Measurements from ENCODE around the gene TMEM9B. TPM values are rescaled to one million over a fixed set of nuclear protein-coding genes. Genes with fewer than 3 reads are reported as not detected.

TMEM9B gene
- total and polyA plus RNA-seq, 9 of the 15 experiments (the other 6 are each of a cell fraction or from before 2014, with no cell fraction given) = 7.7 to 20.0 (median 14.0) TPM

DNA sequence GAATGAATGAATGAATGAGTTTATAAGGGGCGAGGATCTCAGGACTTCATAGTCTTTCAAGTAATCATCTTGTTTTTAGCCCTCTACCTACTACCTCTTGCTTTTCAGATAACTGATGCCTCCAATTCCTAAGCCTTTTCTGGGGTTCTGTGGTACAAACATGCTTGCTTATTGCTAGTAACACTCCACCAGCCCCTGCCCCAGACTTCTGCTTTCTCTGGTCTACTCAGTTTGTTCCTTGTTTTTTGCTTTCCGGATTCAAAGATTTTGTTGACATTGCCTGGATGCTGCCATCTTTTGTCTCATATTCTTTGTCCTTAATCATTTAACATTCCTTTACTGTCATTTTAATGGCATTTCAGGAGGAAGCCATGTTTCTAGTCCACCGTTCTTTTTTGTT is 8.9 kb upstream of the TMEM9B start:
- Histone ChIP-seq H2AFZ (ENCODE audit: low read depth, low read length) (no peak overlapping the region), H3K9me3 (replicated peaks; ENCODE audit: control insufficient read depth, insufficient read depth, low read depth, low read length) (no peaks in the 10 kb centered on the region), H3K4me2 (ENCODE audit: insufficient read depth, low read length) (no peak overlapping the region), H3K4me3 (no peak overlapping the region), H3K79me2 (ENCODE audit: control insufficient read depth, insufficient read depth, low read length) (no peaks in the 10 kb centered on the region), H3K27me3 (ENCODE audit: control insufficient read depth in 2 of 2, insufficient read depth in 2 of 2, low read length in 2 of 2) (no peaks in the 10 kb centered on the region), H4K20me1 (replicated peaks; ENCODE audit: control insufficient read depth, insufficient read depth, low read length) (no peaks in the 10 kb centered on the region), H3K4me1 (replicated peaks in 1 of 2; ENCODE audit: control insufficient read depth in 2 of 2, insufficient read depth in 2 of 2, low read length in 2 of 2) (peaks cover 0 to 7% of the 10 kb centered on the region in 2 experiments; a peak in 3 of 5 replicates), H3K9ac (ENCODE audit: insufficient read depth in 1 of 2, low read depth in 2 of 2, low read length in 2 of 2) (no peak overlapping the region), H3K27ac (ENCODE audit: extremely low read depth, low read depth, low read length) (no peak overlapping the region), H3K9me1 (ENCODE audit: control insufficient read depth, insufficient read depth, low read length) (no peaks in the 10 kb centered on the region), H3K36me3 (ENCODE audit: control insufficient read depth, insufficient read depth, low read length) (no peaks in the 10 kb centered on the region)
- FAIRE-seq (no peak), DNase-seq (ENCODE audit: extremely low read depth in 1 of 4, low spot score in 3 of 4) (no peak), ATAC-seq (no peak)
- WGBS (ENCODE audit: insufficient coverage, low coverage, missing lambda C conversion rate) = 46% methylated on average over 3 of the region's 3 CpGs
- CTCF ChIA-PET (ENCODE audit: low intra/inter-chr PET ratio) = no interaction called here
- TF ChIP-seq ZNF24 (IDR thresholded peaks at IDR 0.05) = peak; percentile 89
- TF ChIP-seq SPI1 (IDR thresholded peaks at IDR 0.05; ENCODE audit: borderline replicate concordance, low read depth, low read length) = 0 out of 2 replicates have a peak, but pooled peaks have one; percentile 20
- TF ChIP-seq, protein P1, sequence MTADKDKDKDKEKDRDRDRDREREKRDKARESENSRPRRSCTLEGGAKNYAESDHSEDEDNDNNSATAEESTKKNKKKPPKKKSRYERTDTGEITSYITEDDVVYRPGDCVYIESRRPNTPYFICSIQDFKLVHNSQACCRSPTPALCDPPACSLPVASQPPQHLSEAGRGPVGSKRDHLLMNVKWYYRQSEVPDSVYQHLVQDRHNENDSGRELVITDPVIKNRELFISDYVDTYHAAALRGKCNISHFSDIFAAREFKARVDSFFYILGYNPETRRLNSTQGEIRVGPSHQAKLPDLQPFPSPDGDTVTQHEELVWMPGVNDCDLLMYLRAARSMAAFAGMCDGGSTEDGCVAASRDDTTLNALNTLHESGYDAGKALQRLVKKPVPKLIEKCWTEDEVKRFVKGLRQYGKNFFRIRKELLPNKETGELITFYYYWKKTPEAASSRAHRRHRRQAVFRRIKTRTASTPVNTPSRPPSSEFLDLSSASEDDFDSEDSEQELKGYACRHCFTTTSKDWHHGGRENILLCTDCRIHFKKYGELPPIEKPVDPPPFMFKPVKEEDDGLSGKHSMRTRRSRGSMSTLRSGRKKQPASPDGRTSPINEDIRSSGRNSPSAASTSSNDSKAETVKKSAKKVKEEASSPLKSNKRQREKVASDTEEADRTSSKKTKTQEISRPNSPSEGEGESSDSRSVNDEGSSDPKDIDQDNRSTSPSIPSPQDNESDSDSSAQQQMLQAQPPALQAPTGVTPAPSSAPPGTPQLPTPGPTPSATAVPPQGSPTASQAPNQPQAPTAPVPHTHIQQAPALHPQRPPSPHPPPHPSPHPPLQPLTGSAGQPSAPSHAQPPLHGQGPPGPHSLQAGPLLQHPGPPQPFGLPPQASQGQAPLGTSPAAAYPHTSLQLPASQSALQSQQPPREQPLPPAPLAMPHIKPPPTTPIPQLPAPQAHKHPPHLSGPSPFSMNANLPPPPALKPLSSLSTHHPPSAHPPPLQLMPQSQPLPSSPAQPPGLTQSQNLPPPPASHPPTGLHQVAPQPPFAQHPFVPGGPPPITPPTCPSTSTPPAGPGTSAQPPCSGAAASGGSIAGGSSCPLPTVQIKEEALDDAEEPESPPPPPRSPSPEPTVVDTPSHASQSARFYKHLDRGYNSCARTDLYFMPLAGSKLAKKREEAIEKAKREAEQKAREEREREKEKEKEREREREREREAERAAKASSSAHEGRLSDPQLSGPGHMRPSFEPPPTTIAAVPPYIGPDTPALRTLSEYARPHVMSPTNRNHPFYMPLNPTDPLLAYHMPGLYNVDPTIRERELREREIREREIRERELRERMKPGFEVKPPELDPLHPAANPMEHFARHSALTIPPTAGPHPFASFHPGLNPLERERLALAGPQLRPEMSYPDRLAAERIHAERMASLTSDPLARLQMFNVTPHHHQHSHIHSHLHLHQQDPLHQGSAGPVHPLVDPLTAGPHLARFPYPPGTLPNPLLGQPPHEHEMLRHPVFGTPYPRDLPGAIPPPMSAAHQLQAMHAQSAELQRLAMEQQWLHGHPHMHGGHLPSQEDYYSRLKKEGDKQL (CRISPR knock-in tag; IDR thresholded peaks at IDR 0.05; ENCODE audit: borderline replicate concordance) = no peak
- TF ChIP-seq, protein P2, sequence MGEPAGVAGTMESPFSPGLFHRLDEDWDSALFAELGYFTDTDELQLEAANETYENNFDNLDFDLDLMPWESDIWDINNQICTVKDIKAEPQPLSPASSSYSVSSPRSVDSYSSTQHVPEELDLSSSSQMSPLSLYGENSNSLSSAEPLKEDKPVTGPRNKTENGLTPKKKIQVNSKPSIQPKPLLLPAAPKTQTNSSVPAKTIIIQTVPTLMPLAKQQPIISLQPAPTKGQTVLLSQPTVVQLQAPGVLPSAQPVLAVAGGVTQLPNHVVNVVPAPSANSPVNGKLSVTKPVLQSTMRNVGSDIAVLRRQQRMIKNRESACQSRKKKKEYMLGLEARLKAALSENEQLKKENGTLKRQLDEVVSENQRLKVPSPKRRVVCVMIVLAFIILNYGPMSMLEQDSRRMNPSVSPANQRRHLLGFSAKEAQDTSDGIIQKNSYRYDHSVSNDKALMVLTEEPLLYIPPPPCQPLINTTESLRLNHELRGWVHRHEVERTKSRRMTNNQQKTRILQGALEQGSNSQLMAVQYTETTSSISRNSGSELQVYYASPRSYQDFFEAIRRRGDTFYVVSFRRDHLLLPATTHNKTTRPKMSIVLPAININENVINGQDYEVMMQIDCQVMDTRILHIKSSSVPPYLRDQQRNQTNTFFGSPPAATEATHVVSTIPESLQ (CRISPR knock-in tag; IDR thresholded peaks at IDR 0.05) = no peak
- no peak for TF ChIP-seq JUN (IDR thresholded peaks at IDR 0.05; ENCODE audit: borderline replicate concordance, low read depth, low read length)
- no peak for TF ChIP-seq JUN (CRISPR knock-in tag; IDR thresholded peaks at IDR 0.05; ENCODE audit: borderline replicate concordance)
- TF ChIP-seq, protein P3, sequence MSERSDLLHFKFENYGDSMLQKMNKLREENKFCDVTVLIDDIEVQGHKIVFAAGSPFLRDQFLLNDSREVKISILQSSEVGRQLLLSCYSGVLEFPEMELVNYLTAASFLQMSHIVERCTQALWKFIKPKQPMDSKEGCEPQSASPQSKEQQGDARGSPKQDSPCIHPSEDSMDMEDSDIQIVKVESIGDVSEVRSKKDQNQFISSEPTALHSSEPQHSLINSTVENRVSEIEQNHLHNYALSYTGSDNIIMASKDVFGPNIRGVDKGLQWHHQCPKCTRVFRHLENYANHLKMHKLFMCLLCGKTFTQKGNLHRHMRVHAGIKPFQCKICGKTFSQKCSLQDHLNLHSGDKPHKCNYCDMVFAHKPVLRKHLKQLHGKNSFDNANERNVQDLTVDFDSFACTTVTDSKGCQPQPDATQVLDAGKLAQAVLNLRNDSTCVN (CRISPR knock-in tag; IDR thresholded peaks at IDR 0.05) = no peak
- TF ChIP-seq, protein P4, sequence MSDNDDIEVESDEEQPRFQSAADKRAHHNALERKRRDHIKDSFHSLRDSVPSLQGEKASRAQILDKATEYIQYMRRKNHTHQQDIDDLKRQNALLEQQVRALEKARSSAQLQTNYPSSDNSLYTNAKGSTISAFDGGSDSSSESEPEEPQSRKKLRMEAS (CRISPR knock-in tag; IDR thresholded peaks at IDR 0.05) = no peak
- TF ChIP-seq, protein P5, sequence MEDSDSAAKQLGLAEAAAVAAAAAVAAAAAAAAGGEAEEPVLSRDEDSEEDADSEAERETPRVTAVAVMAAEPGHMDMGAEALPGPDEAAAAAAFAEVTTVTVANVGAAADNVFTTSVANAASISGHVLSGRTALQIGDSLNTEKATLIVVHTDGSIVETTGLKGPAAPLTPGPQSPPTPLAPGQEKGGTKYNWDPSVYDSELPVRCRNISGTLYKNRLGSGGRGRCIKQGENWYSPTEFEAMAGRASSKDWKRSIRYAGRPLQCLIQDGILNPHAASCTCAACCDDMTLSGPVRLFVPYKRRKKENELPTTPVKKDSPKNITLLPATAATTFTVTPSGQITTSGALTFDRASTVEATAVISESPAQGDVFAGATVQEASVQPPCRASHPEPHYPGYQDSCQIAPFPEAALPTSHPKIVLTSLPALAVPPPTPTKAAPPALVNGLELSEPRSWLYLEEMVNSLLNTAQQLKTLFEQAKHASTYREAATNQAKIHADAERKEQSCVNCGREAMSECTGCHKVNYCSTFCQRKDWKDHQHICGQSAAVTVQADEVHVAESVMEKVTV (CRISPR knock-in tag; IDR thresholded peaks at IDR 0.05) = no peak
- in situ Hi-C loops (cut with MboI) (no loop called here), intact Hi-C loops (cut with micrococcal nuclease) (no loop called here)
- POLR2A ChIA-PET = no interaction called here
- BruUV-seq (replicated peaks) = no TSS peak

Data from K562 (cell line).